Stimulated activated CD4-positive, alpha-beta T cell treated with anti-CD3 and anti-CD28 coated beads, Interleukin-12 subunit alpha, Interleukin-12 subunit beta, amount 100 ng/mL, for 24 hours (primary cell): ENCODE measurements around the gene DLG5.

ENCODE experiments used
- DNase-seq, 2 experiments: peaks; one replicate each; pipeline ENCODE4 v3.0.0-alpha.2; 2020; ENCODE audit warnings: low read depth in 2 of 2

DLG5 gene

DNA sequence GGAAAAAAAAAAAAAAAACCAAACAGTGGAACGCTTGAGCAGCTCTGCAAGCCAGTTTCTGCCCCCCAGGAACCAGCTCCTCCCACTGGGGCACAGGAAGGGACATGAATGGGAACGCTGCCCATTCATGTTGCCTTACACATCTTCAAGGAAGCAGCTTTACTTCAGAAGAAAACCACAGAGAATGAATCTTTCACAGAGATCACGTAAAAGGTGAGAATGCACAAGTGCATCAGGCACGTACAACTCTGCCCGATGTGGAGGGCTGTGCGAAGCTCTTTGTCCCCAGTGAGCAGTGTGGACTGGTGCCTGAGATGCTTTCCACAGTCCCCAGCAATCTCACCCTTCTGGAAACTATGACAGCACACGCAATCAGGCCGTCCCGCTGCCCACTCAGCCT lies 106.2 kb downstream of the DLG5 start:
- DNase-seq: no peak

DNA sequence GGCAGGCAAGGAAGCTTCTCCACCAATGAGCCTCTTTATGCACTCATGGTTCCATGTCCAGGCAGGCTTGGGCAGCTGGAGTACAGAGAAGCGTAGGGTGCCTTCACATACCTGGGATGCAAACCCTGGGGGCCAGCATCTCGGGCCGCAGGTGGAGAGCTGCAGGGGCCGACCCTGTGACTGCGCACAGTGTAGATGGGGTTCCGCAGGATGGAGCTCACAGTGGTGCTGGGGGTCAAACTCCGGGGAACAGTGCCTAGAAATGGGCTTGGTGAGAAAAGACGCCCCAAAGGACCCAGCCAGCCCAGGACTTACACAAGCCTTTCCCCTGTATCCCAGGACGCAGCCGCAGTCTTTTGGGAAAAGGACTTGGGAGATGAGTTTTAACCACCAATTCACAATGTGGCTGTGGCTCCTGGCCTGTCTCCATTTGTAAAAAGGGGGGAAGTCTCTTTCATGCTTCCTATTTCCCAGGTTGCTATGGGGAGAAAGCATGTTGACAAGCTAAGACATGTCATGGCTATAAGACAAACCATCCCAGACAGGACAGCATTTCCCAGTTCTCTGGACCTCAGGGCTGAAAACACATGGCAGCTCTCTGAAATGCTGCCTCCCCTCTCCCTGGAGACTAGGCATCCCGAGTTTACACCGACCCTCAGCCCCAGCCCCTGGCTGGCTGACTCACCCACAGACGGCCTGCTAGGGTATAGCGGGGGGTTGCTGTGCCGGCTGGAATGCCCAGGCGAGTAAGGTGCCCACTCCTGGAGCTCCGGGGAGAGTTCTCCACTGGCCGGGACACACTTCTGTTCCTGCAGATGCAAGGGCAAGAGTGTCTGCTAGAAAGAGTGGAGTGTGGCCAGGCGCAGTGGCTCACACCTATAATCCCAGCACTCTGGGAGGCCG lies 107.1 kb downstream of the DLG5 start:
- no peak for DNase-seq

DNA sequence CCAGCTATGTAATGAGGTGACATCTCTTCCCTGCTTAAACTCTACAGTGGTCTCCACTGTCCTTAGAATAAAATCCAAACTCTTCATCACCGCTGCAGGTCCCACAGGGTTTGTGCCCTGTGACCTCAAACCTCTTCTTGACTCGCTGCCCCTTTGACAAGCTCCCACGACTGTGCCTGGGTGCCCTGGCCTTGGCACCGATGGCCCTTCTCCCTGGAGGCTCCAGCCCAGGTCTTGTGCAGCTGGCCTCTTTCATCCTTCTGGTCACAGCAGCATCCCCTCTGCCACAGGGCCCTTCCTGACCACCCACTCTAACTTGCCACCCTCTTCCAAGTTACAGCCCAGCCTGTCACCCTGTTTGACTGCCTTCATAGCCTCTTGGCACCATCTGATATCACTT lies 108.2 kb downstream of the DLG5 start:
- DNase-seq: no peak

DNA sequence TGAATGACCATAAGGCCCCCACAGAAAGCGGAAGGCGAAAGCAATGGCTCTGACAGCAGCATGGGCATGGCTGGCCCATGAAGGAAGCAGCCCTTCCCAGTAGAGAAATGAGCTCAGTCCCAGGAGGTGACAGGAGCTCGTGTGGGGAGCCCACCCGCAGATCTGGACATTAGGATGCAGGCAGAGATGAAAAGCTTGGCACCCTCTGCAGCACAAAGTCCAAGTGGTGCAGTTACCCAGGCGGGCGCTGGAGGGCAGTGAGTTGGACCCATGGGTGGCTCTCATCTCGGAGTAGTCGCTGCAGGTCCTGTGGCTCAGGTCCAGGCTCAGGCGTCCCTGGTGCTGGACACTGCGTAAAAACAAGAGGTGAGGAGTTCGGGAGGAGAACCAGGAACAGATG lies 109.0 kb downstream of the DLG5 start:
- DNase-seq: no peak

DNA sequence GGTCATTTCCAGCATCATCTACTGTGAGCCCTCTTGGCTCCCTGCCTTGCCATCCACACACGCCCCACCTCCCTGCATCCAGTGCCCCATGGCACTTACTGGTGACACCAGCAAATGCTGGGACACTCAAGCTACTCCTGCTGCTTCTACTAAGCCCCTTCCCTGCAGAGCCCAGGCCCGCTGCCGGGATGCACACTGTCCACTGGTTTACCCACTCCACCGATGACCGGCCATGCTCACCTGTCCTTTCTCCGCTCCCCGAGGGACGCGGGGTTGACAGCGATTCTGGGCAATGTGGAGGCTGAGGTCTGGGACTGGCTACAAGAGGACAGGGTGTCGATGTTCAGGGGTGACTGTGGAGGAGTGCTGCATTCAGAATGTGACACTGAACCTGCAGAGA lies 110.2 kb downstream of the DLG5 start:
- DNase-seq: no peak

DNA sequence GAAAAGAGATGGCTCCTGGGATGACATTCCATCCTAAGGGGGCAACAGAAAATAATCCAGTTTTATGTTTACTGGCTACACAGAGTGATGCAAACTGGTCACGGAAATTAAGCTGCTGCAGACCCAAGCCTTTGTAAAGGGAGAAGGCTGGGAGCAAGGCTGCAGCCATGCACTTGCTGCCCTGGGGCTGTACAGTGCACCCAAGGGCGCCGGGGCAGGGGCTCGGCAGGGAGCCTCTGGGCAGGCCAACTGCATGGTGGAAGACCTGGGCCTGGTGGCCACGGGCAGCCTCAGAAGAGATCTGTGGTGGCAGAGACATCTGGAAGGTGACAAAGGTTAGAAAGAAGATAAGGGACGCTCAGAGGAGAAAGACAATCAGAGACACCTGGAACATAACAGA lies 113.8 kb downstream of the DLG5 start:
- no peak for DNase-seq

DNA sequence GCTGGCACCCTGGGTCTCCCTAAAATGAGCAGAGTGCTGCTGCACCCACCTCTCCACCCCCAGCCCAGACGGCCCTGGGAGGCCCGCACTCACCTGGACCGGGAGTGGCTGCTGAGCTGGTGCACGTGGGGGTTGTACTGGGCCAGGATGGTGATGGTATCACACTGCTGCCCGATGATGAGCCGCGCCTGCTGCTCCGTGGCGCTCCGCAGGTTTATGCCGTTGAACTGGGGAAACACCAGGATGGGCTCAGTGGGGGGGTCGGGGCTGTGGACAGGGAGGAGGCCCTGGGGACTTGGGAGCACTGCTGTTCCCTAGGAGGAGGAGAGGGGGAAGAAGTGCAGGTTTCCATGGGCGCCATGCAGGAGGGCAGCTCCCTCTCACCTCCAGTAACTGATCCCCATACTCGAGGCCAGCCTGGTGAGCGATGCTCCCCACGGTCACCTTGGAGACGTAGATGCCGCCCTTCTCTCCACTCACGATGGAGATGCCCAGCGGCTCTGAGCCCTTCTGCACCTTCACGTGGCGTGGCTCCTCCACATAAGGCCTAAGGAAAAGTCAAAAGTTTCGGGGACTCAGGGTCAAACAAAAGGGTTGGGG lies 114.6 kb downstream of the DLG5 start:
- DNase-seq: no peak

DNA sequence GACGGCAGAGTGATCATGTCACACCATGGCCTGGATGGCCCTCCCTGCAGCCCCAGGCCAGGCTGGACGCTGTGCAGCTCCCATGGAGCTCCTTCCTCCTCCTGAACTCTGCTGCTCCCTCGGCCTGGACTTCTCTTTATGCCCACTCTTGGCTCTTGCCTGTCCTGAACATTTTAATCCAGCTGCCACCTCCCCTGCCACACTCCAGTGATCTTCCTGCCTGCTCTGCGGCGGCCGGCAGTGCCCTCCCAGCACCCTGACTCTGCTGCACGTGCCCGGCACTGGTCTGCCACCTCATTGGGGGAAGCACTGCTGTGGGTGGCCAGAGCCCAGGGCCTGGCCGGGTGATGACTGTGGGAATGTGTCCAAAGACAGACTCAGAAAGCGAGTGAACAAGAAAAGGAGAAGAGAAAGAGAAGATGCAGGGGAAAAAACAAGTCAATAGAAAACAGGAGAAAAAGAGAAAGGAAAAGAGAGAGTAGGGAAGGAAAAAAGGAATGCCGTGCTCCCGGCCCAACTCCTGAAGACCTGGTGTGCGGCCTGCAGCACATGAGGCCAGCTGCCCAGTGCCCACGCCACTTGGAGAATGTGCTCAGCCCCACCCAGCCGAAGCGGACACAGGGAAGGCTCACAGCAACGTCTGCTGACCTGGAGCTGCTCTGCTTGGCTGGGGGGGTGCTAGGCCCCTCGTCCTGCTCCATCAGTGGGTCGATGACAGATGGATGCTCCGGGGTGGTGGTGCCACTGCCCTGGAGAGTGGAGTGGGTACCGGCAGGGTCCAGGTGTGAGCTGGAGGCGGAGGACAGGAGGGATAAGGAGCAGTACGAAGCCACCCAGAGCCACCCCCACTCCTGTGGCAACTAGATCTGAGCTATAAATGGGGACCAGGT lies 115.9 kb downstream of the DLG5 start:
- no peak for DNase-seq

DNA sequence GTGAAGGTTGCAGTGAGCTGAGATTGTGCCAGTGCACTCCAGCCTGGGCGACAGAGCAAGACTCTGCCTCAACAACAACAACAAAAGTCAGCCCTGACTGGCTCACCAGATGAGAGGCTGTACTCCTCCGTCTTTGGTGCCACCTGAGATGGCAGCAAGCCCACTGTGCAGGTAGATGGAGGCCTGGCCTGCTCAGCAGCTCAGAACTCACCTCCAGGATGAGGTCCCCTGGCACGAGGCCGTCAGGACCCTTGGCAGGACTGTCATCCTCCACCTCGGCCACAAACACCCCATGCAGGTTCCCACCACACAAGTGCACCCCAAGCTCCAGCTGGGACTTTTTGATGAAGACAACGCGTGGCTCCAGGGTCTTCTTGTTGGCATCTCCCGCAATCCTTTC lies 117.2 kb downstream of the DLG5 start:
- no peak for DNase-seq

DNA sequence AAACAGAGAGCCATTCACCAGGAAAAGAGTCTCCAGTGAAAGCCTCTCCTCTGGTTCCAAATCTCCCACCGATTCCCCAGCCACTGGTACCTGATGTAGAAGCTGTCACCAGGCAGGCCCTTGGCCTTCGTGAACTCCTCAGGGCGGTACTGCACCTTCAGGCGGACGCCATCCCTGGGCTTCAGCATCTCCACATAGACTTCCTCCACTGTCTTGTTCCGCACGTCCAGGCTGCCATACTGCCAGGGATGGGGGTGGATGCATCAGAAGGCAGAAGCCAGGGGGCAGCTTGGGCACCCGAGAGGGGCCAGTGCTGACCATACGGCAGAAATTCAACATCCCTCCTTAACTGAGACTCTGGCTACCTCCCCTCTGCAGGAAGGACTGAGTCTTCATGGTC lies 118.8 kb downstream of the DLG5 start:
- DNase-seq: no peak

DNA sequence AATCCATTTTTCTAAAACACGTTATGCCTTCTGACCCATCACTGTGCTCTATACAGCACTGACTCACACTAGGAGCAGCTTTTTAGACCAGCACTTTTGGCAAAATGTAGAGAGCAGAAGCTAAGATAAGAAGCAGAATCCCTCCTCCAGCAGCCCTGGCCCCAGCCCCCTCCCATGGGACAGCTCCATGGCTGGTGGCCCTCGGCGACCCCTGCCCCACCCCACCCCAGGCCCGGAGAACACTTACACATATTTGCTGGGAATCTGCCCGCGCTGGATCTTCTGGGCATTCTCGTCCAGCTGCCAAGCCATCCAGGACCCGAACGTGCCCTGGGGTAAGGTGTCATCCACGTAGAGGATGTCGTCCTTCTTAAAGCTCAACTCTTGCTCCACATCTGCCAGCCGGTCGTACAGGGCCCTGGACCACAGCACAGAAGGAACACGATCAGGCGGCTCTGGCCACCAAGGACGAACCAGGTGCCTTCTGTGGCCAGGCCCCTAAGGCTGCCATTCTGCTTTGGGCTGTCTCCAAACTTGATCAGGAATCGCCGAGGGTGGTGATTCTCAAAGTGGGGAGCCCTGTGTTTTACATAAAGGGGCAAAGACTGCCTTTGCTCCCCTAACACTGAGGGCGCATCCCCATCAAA lies 119.9 kb downstream of the DLG5 start:
- no peak for DNase-seq

DNA sequence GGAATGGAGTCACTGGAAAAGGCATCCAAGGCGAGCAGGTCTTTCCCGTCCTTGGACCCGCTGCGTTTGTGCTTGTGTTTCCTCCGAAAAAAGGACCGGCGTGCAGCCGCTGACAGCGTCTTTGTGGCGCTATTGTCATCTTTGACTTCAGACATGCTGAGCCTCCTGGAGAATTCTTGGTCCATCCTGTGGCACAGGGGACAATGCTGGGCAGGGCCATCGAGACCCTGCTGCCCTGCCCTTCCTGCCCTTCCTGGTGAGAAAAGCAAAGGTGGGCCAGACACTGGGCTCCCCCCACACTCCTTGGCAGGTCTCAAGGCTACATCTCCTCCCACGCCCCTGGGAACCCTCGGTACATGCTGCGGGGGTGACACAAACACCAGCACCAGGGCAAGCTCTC lies 120.9 kb downstream of the DLG5 start:
- DNase-seq: no peak

DNA sequence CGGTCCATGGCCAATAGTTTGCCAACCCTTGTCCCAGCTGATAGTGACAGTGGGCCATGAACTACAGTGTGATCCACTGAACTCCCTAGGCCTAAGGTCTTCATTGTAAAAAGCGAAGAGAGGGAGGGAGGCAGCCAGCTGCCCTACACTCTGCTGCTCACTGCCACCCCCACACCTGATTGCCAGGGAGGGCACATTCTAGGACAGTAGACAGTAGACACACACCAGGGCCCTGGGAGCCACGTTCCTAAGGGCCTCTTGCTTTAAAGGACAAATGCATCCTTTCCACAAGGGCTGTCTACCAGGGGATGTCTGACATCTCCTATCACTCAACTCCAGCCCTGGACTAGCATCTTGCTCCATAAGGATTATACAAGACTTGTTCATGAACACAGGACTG lies 122.2 kb downstream of the DLG5 start:
- no peak for DNase-seq

DNA sequence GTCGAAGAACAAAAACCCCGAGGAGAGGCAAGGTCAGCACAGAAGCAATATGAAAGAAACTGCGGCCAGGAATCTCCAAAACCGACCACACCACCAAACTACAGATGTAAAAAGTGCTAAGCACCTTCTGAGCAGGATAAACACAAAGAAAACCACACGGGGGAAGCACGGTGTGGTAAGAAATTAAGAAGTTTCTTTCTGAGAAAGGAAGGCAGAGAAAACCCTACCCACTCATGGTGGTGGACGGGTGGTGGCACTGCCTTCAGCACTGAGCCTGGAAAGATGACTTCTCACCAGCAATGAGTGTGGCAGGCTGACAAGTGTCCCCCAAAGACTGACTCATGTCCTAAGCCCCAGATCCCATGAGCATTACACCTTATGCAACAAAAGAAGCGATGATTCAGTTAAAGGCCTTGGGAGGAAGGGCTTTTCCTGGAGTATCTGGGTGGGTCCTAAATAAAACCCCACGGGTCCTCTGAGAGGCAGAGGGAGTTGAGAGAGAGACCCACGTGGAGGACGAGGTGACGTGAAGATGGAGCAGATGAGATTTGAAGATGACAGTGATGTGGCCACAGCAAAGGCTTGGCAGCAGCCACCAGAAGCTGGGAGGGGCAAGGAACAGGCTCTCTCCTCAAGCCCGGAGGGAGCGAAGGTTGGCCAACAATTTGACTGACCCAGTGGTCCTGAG lies 124.9 kb downstream of the DLG5 start:
- peak in 1 of 2 experiments; percentile 12 for DNase-seq

DNA sequence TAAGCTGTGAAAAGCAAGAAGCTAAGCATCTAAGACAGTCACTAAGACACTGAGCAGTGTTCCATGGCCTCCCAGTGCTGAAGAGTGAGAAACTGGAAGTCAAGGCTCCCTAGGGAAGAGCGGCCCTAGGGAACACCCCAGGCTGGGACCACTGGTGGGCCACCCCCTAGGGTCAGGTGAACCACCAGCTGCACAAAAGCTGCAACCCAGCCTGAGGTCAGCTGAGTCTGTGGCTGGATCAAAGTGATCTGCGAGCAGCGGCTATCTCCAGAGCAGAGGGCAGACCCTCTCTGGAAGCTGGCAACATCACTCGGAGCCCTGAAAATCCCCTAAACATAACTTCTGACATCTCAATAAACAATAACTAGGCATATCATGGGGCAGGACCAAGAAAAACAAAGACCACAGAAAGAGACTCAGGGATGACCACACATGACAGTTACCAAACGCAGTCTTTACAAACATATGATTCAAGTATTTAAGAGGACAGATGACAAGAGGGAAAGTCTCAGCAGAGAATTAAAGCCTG lies 125.8 kb downstream of the DLG5 start:
- DNase-seq: no peak

DNA sequence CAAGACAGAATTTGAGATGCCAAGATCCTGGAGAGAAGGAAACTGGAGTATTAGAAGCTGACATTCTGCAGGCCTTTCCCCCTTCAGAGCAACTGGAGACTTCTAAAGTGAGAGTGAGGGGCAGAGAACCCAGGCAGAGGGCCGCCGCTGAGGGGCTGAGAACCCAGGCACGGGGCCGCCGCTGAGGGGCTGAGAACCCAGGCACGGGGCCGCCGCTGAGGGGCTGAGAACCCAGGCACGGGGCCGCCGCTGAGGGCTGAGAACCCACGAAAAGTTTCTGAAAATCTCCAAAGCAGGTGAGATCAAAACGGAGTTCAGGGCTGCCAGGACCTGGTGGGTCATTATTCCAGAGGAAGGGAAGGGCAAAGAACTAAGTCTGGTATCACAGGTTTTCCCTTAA lies 126.2 kb downstream of the DLG5 start:
- no peak for DNase-seq

DNA sequence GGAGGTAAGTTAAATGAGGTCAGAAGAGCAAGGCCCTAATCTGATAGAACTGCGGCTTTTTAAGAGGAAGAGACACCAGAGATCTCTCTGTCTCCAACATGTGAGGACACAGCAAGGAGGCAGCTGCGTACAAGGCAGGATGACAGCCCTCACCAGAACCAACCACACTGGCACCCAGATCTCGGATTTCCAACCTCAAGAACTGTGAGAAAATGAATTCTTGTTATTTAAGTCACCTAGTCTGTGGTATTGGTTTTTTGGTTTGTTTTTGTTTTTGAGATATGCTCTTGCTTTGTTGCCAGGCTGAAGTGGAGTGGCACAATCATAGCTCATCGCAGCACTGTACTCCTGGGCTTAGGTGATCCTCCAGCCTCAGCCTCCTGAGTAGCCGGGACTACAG lies 127.2 kb downstream of the DLG5 start:
- DNase-seq: no peak

DNA sequence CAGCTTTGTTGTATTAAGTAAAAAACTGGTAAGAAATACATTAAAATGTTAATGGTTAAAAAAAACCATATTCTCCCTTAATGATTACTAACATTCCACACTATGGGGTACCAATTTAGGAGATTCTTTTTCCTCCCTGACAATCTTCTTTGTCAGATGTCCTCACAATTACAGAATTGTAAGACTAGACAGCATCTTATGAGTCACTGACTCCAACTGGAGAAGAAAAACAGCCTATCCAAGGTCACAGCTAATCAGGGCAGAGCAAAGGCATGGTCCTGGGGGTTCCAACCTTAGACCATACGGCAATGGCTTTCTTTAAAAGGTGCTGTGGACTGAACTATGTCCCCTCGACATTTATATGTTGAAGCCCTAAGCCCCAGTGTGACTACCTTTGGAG lies 127.6 kb downstream of the DLG5 start:
- DNase-seq: no peak

DNA sequence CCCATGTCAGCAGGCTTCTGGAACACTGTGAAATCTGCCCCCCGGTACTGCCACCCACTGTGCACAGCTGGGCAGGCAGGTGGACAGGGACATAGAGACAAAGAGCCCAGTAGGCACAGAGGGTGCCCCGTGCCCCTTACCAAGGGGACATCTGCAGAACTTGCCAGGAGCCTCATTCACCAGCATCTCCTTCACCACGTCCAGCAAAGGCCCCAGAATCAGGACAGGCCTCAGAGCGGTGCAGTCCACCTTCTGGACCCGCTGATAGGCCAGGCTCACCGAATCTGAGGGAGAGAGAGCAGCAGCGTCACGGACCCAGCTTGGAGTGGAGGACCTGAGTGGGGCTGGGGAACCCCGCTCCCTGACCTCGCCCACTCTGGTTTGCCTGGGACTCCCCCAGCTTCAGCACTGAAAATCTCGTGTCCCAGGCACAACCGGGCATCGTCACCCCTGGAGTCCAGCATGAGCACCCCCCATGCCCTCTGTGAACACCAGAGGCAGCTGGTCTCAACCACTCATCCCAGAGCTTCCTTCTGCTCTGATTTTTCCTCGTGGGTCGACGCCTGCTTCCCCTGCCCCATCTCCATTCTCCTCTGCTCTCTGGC lies 130.1 kb downstream of the DLG5 start:
- DNase-seq: no peak

DNA sequence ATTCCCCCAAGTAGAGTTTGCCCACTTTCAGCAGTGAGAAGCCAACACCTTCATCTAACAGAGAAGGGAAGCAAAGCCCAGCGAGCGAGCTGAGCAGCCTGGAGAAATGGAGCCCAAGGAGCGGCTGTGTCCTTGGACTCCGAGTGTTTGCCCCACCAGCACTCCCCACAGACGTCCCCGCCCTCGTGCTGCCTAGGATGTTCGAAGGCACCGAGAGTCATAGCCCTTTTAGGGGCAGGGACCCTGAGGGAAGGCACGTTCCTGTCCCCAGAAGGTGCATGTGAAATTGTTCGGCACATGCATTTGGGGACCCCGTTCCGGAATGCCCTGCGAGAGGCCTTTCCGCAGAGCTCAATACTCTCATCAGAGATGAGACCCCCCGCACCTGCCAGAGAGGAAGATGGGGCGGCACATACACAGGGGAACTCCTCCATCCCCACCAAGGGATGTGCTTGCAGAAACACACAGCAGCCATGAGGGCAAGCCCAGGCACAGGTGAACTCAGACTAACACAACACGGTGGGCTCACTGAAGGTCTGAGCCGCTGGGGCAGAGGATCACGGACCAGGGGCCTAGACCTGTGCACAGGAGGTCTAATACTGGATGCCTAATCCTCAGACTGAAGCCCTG lies 131.0 kb downstream of the DLG5 start:
- no peak for DNase-seq
